Measurements from ENCODE around the gene LLCFC1.

- no peak for TF ChIP-seq EZH2 (IDR thresholded peaks at IDR 0.05; ENCODE audit: borderline replicate concordance, low read depth, low read length, poor library complexity, severe bottlenecking)
- TF ChIP-seq, protein P1, sequence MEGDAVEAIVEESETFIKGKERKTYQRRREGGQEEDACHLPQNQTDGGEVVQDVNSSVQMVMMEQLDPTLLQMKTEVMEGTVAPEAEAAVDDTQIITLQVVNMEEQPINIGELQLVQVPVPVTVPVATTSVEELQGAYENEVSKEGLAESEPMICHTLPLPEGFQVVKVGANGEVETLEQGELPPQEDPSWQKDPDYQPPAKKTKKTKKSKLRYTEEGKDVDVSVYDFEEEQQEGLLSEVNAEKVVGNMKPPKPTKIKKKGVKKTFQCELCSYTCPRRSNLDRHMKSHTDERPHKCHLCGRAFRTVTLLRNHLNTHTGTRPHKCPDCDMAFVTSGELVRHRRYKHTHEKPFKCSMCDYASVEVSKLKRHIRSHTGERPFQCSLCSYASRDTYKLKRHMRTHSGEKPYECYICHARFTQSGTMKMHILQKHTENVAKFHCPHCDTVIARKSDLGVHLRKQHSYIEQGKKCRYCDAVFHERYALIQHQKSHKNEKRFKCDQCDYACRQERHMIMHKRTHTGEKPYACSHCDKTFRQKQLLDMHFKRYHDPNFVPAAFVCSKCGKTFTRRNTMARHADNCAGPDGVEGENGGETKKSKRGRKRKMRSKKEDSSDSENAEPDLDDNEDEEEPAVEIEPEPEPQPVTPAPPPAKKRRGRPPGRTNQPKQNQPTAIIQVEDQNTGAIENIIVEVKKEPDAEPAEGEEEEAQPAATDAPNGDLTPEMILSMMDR (conservative IDR thresholded peaks at IDR 0.05; ENCODE audit: low read depth, low read length), result no peak
These were observed 32.6 kb upstream of the LLCFC1 start for GRCh38 chr7:142906643-142907042.
